HepG2 (cell line): ENCODE measurements around the gene CAP2. TPM values are rescaled to one million over a fixed set of nuclear protein-coding genes. Genes with fewer than 3 reads are reported as not detected.

ENCODE experiments used
- ATAC-seq: fragments of 200-7000 bp; cut with Tn5 transposase; 3 replicates; pipeline ENCODE4 v1.9.1; 2020; ENCODE audit warnings: mild to moderate bottlenecking, moderate library complexity
- BruUV-seq: library from RNA; stranded (reverse); fragments of 400-500 nt; replicated peaks from 2 replicates; lab custom pipeline; 2021; lab: Mats Ljungman, UMichigan
- CTCF ChIA-PET: fragments of 300-600 bp; formaldehyde crosslinking; extraction: SDS; loops from one replicate; lab custom pipeline; 2021; ENCODE audit warnings: low total read pairs, inconsistent platforms, low intra/inter-chr PET ratio; lab: Yijun Ruan, JAX
- POLR2A ChIA-PET: fragments of 350-600 bp; sonication (Branson Sonifier 250); formaldehyde crosslinking; loops from one replicate; lab custom pipeline; 2020; ENCODE audit warnings: antibody characterized with exemption, inconsistent platforms; lab: Yijun Ruan, JAX
- DNase-seq: peaks from one replicate; pipeline ENCODE4 v3.0.0-alpha.2; 2015; ENCODE audit warnings: low spot score
- FAIRE-seq: peaks from 3 replicates; lab custom pipeline; 2011; peaks lifted over from hg19 to GRCh38; lab: Jason Lieb, UNC
- H2AFZ ChIP-seq: one replicate; pipeline ENCODE4 v1.6.1; 2011; ENCODE audit warnings: low read length, inconsistent platforms
- H3K27ac ChIP-seq: fragments of 300-600 bp; 3 replicates; pipeline ENCODE4 v1.8.0; 2011; ENCODE audit warnings: mixed run types, mild to moderate bottlenecking, mixed read lengths, low read length, inconsistent platforms; ENCODE audit not compliant: insufficient read depth; ENCODE audit errors: extremely low read length
- H3K27me3 ChIP-seq, 2 experiments: fragments of 200-600 bp in 1 of 2; 2 replicates in 1 of 2; 3 replicates in 1 of 2; pipeline versions ENCODE4 v1.6.0 to v1.8.0; 2011; ENCODE audit warnings: low read length in 2 of 2, mild to moderate bottlenecking in 2 of 2, moderate library complexity in 2 of 2, inconsistent platforms in 1 of 2; ENCODE audit not compliant: insufficient read depth in 2 of 2, control insufficient read depth in 1 of 2
- H3K36me3 ChIP-seq, 2 experiments: fragments of 200-600 bp in 1 of 2; replicated peaks in 1 of 2; 2 replicates in 1 of 2; 3 replicates in 1 of 2; pipeline versions ENCODE4 v1.5.1 to v1.8.0; 2011; ENCODE audit warnings: low read length in 2 of 2, inconsistent platforms in 1 of 2; ENCODE audit not compliant: insufficient read depth in 2 of 2, control insufficient read depth in 1 of 2
- H3K4me1 ChIP-seq: 2 replicates; pipeline ENCODE4 v1.5.1; 2012; ENCODE audit warnings: low read length, inconsistent platforms; ENCODE audit not compliant: insufficient read depth
- H3K4me2 ChIP-seq: 2 replicates; pipeline ENCODE4 v1.6.0; 2011; ENCODE audit warnings: low read depth, low read length, inconsistent platforms
- H3K4me3 ChIP-seq, 3 experiments: fragments of 200-600 bp in 1 of 3; sonication (generic), shearing (Covaris generic) in 1 of 3; replicated peaks in 1 of 3; 2 replicates each; pipeline ENCODE4 v1.5.1; 2011 to 2016; ENCODE audit warnings: low read length in 3 of 3, inconsistent platforms in 2 of 3, low read depth in 2 of 3, mild to moderate bottlenecking in 2 of 3, control low read depth in 1 of 3, mixed read lengths in 1 of 3; ENCODE audit not compliant: insufficient read depth in 1 of 3
- H3K79me2 ChIP-seq: one replicate; pipeline ENCODE4 v1.6.1; 2011; ENCODE audit warnings: low read length, inconsistent platforms; ENCODE audit not compliant: insufficient read depth
- H3K9ac ChIP-seq: 2 replicates; pipeline ENCODE4 v1.6.0; 2011; ENCODE audit warnings: mild to moderate bottlenecking, low read depth, low read length, inconsistent platforms; ENCODE audit not compliant: insufficient read depth
- H3K9me3 ChIP-seq: 2 replicates; pipeline ENCODE4 v1.5.1; 2012; ENCODE audit warnings: mild to moderate bottlenecking, low read length
- H4K20me1 ChIP-seq: 2 replicates; pipeline ENCODE4 v1.6.0; 2011; ENCODE audit warnings: inconsistent platforms, mild to moderate bottlenecking, low read length, moderate library complexity; ENCODE audit not compliant: insufficient read depth
- ARHGAP35 ChIP-seq: sonication (generic); formaldehyde crosslinking; IDR thresholded peaks from 2 replicates; pipeline ENCODE4 v1.9.0; 2022; ENCODE audit warnings: mild to moderate bottlenecking, inconsistent platforms, moderate library complexity, missing genetic modification reagents, borderline replicate concordance
- FOSL2 ChIP-seq: sonication (generic); formaldehyde crosslinking; IDR thresholded peaks from 2 replicates; pipeline ENCODE4 v1.4.0; 2020; ENCODE audit warnings: missing genetic modification reagents
- GTF2F1 ChIP-seq: fragments of 150-350 bp; IDR thresholded peaks from 2 replicates; pipeline ENCODE4 v1.6.1; 2014; ENCODE audit warnings: low read length
- KDM5A ChIP-seq: fragments of 200-600 bp; sonication (generic); IDR thresholded peaks from 2 replicates; pipeline ENCODE4 v1.7.0; 2018; ENCODE audit warnings: antibody characterized with exemption, mild to moderate bottlenecking, low read length, borderline replicate concordance
- NFATC3 ChIP-seq: sonication (generic); formaldehyde crosslinking; IDR thresholded peaks from 2 replicates; pipeline ENCODE4 v1.5.1; 2020; ENCODE audit warnings: mild to moderate bottlenecking, missing genetic modification reagents
- PRPF4 ChIP-seq: fragments of 200-400 bp; formaldehyde crosslinking; IDR thresholded peaks from 2 replicates; pipeline ENCODE4 v1.6.1; 2016; ENCODE audit warnings: low read length, low read depth; ENCODE audit not compliant: poor library complexity, severe bottlenecking
- SIX4 ChIP-seq: sonication (generic); formaldehyde crosslinking; IDR thresholded peaks from 2 replicates; pipeline ENCODE4 v1.4.0; 2020; ENCODE audit warnings: missing genetic modification reagents
- TBP ChIP-seq: sonication (generic); formaldehyde crosslinking; IDR thresholded peaks from 2 replicates; pipeline ENCODE4 v1.5.0; 2020; ENCODE audit warnings: missing genetic modification reagents
- ZFP41 ChIP-seq: sonication (generic); formaldehyde crosslinking; IDR thresholded peaks from 2 replicates; pipeline ENCODE4 v1.4.0; 2020; ENCODE audit warnings: mild to moderate bottlenecking, missing genetic modification reagents, borderline replicate concordance
- ZKSCAN8 ChIP-seq: IDR thresholded peaks from 2 replicates; pipeline ENCODE4 v1.6.1; 2016; ENCODE audit warnings: borderline replicate concordance, missing genetic modification reagents, missing compliant biosample characterization
- ZNF12 ChIP-seq: sonication (generic); formaldehyde crosslinking; IDR thresholded peaks from 2 replicates; pipeline ENCODE4 v1.5.0; 2020; ENCODE audit warnings: missing genetic modification reagents
- ZNF33A ChIP-seq: sonication (generic); formaldehyde crosslinking; IDR thresholded peaks from 2 replicates; pipeline ENCODE4 v1.5.1; 2020; ENCODE audit warnings: missing genetic modification reagents, mild to moderate bottlenecking, moderate library complexity, borderline replicate concordance
- ZNF616 ChIP-seq: sonication (generic); formaldehyde crosslinking; IDR thresholded peaks from 2 replicates; pipeline ENCODE4 v1.5.0; 2020; ENCODE audit warnings: low read depth, mild to moderate bottlenecking, missing genetic modification reagents
- ZNF879 ChIP-seq: sonication (generic); formaldehyde crosslinking; IDR thresholded peaks from 2 replicates; pipeline ENCODE4 v1.8.1; 2023; ENCODE audit warnings: missing genetic modification reagents
- ZUFSP ChIP-seq: sonication (generic); formaldehyde crosslinking; IDR thresholded peaks from 2 replicates; pipeline ENCODE4 v1.9.0; 2021; ENCODE audit warnings: missing genetic modification reagents, mild to moderate bottlenecking, borderline replicate concordance
- WGBS: methylation state at CpG from one replicate; pipeline ENCODE4 v1.1.6; 2017; ENCODE audit warnings: low lambda C conversion rate; 5-methylcytosine and 5-hydroxymethylcytosine counted together
- in situ Hi-C: cut with HindIII; loops from 2 replicates; pipeline ENCODE4 v1.10.0; 2017; ENCODE audit warnings: low pct_unique_long_range_greater_than_20kb; ENCODE audit not compliant: extremely low pct_ligation_motif_present
- intact Hi-C: fragments of 100-400 bp; cut with micrococcal nuclease; formaldehyde crosslinking; loops from one replicate; pipeline ENCODE4 v1.10.0; 2022; ENCODE audit not compliant: unreplicated experiment
- polyA plus RNA-seq, 8 experiments: library from polyadenylated mRNA; depleted of rRNA in 3 of 8; stranded (reverse) in 7 of 8; unstranded in 1 of 8; fragments of >200 nt; fragmentation: Illumina TruSeq in 4 of 8; extraction: Trizol in 4 of 8; gene quantifications; 2 replicates each; pipeline versions ENCODE4 v1.2.1 to v1.2.3, GENCODE V29; 2011 to 2016; ENCODE audit warnings: low read depth in 4 of 8, missing spikeins in 1 of 8, mixed read lengths in 1 of 8; ENCODE audit not compliant: insufficient read depth in 1 of 8
- total RNA-seq, 5 experiments: library from RNA; depleted of rRNA; stranded (reverse); fragments of >200 nt; fragmentation: Illumina TruSeq; extraction: Trizol; gene quantifications; 2 replicates each; pipeline ENCODE4 v1.2.3, GENCODE V29; 2016; ENCODE audit warnings: low read depth in 1 of 5
- TF ChIP-seq, protein P1 (sequence below): sonication (generic); formaldehyde crosslinking; IDR thresholded peaks from 2 replicates; pipeline ENCODE4 v1.8.1; 2023; ENCODE audit warnings: mild to moderate bottlenecking, missing genetic modification reagents, borderline replicate concordance

The CAP2 gene
- total and polyA plus RNA-seq, 2 of the 13 experiments (the other 11 are each of a cell fraction or from before 2014, with no cell fraction given), result 7.9 to 53.1 TPM

DNA sequence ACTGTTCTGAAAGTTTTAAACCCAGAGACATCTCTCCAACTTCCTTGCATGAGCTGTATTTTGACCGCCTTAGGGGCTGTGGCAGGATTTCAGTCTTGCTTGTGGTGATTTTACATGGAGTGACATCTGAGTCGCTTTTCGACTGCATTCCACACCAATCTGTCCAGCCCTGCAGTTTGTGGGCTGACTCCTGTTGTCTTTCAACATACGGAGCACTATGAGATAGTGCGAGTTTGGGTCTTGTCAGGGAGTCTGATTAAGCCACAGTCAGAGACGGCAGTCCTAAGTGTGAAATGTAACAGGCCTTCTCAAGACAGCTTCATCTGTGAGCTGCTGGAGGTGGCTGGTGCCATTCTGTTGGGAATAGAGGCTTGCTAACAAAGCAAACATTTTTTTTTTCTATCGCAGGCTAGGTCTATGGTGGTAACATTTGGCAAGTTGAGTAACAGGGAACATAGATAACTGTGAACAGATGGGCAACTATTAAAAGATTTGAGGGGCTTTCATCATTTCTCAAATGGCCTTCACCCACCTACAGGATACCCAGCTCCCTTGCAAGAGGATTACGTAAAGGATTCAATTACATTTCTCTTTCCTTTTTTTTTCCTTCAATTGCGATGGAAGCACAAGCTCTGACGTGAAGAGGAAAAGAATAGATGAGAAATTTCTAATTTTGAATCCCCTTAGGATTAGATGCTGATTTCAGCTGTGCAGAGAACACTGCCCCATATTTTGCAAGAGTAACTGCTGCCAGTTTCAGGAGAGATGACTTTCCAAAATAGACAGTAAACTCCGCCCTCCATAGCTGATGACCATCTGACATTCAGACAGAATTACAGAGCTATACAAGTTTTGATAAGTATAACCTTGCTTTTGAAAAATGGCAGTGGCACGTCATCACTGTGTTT lies 25.1 kb downstream of the CAP2 start:
- WGBS, result 91% methylated on average over 12 of the region's 12 CpGs
- CTCF ChIA-PET, result no interaction called here

GRCh38 chr6:17419189-17419575 lies 25.8 kb downstream of the CAP2 start:
- Histone ChIP-seq H2AFZ (no peak overlapping the region), H3K27me3 (no peaks in the 10 kb centered on the region), H3K36me3 (peaks cover 0 to 5% of the 10 kb centered on the region in 2 experiments; a peak in 3 of 5 replicates), H3K4me3 (no peak overlapping the region), H3K4me2 (no peak overlapping the region), H3K27ac (no peak overlapping the region), H3K4me1 (peaks cover 16% of the 10 kb centered on the region; the same call in 1 of the 2 replicates), H3K9me3 (no peaks in the 10 kb centered on the region), H3K9ac (no peak overlapping the region), H4K20me1 (no peaks in the 10 kb centered on the region), H3K79me2 (peaks cover 9% of the 10 kb centered on the region)
- BruUV-seq, result no TSS peak
- intact Hi-C loops (no loop called here), in situ Hi-C loops (no loop called here)
- DNase-seq (no peak), ATAC-seq (no peak), FAIRE-seq (no peak)
- WGBS, result 93% methylated on average over 3 of the region's 3 CpGs
- POLR2A ChIA-PET, result no interaction called here
- CTCF ChIA-PET, result no interaction called here
- no peak for TF ChIP-seq ZKSCAN8 (CRISPR knock-in tag)
- no peak for TF ChIP-seq GTF2F1
- no peak for TF ChIP-seq ARHGAP35 (CRISPR knock-in tag)
- no peak for TF ChIP-seq KDM5A
- TF ChIP-seq, protein P1, sequence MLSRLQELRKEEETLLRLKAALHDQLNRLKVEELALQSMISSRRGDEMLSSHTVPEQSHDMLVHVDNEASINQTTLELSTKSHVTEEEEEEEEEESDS (CRISPR knock-in tag), result no peak
- TF ChIP-seq SIX4 (CRISPR knock-in tag), result no peak
- TF ChIP-seq FOSL2, result no peak
- no peak for TF ChIP-seq ZUFSP (CRISPR knock-in tag)
- TF ChIP-seq TBP (CRISPR knock-in tag), result no peak
- no peak for TF ChIP-seq ZNF879 (CRISPR knock-in tag)
- TF ChIP-seq NFATC3 (CRISPR knock-in tag), result no peak
- no peak for TF ChIP-seq ZNF616
- no peak for TF ChIP-seq PRPF4
- no peak for TF ChIP-seq ZFP41 (CRISPR knock-in tag)

More for the DNA sequence above, 25.1 kb downstream of the CAP2 start:
- DNase-seq (no peak), FAIRE-seq (no peak), ATAC-seq (no peak)
- Histone ChIP-seq H2AFZ (no peak overlapping the region), H3K9ac (no peak overlapping the region), H3K36me3 (peaks cover 0 to 5% of the 10 kb centered on the region in 2 experiments; a peak in 3 of 5 replicates), H3K4me1 (peaks cover 16% of the 10 kb centered on the region; the same call in 1 of the 2 replicates), H3K4me3 (no peak overlapping the region), H3K27ac (no peak overlapping the region), H3K4me2 (no peak overlapping the region), H3K27me3 (no peaks in the 10 kb centered on the region), H3K79me2 (peaks cover 9% of the 10 kb centered on the region), H3K9me3 (no peaks in the 10 kb centered on the region), H4K20me1 (no peaks in the 10 kb centered on the region)
- BruUV-seq, result no TSS peak
- POLR2A ChIA-PET, result no interaction called here
- TF ChIP-seq ZNF33A (CRISPR knock-in tag), result no peak
- TF ChIP-seq ZNF12 (CRISPR knock-in tag), result no peak
- intact Hi-C loops, result no loop called here
- in situ Hi-C loops, result no loop called here
